Thyroid gland (tissue), 4 donors: ENCODE measurements around the gene B4GALT4.

Experiments used
- POLR2A ChIP-seq, 2 donors: fragments of 450-650 bp; IDR thresholded peaks; one replicate each; pipeline ENCODE4 v1.6.1; 2017; ENCODE audit warnings: antibody characterized with exemption in 2 of 2, mild to moderate bottlenecking in 2 of 2, moderate library complexity in 1 of 2
- TF ChIP-seq, protein P1 (sequence below), 6 experiments: fragments of 200-600 bp in 3 of 6; fragments of 450-650 bp in 3 of 6; sonication (generic) in 3 of 6; IDR thresholded peaks; one replicate each; pipeline ENCODE4 v1.5.1; 2016 to 2019; ENCODE audit warnings: antibody characterized with exemption in 6 of 6, mild to moderate bottlenecking in 2 of 6, inconsistent platforms in 1 of 6, moderate library complexity in 1 of 6

GRCh38 chr3:119238363-119238762, 2.3 kb downstream of the B4GALT4 start:
- TF ChIP-seq, protein P1, sequence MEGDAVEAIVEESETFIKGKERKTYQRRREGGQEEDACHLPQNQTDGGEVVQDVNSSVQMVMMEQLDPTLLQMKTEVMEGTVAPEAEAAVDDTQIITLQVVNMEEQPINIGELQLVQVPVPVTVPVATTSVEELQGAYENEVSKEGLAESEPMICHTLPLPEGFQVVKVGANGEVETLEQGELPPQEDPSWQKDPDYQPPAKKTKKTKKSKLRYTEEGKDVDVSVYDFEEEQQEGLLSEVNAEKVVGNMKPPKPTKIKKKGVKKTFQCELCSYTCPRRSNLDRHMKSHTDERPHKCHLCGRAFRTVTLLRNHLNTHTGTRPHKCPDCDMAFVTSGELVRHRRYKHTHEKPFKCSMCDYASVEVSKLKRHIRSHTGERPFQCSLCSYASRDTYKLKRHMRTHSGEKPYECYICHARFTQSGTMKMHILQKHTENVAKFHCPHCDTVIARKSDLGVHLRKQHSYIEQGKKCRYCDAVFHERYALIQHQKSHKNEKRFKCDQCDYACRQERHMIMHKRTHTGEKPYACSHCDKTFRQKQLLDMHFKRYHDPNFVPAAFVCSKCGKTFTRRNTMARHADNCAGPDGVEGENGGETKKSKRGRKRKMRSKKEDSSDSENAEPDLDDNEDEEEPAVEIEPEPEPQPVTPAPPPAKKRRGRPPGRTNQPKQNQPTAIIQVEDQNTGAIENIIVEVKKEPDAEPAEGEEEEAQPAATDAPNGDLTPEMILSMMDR (IDR thresholded peaks at IDR 0.05) = no peak
- no peak for TF ChIP-seq POLR2A (IDR thresholded peaks at IDR 0.05)
